OCI-LY1 (cell line): ENCODE results near the gene FAAP100.

ENCODE experiments used
- H2AFZ ChIP-seq: fragments of 200-600 bp; sonication (generic), shearing (Covaris generic); 2 replicates; pipeline ENCODE4 v1.6.0; 2014; ENCODE audit warnings: antibody characterized with exemption, mild to moderate bottlenecking, low read length
- H3F3A ChIP-seq: fragments of 200-600 bp; sonication (generic), shearing (Covaris generic); 2 replicates; pipeline ENCODE4 v1.6.0; 2014; ENCODE audit warnings: mild to moderate bottlenecking, antibody characterized with exemption, low read length, moderate library complexity; ENCODE audit not compliant: insufficient read depth
- H3K27ac ChIP-seq: fragments of 200-600 bp; sonication (generic); 2 replicates; pipeline ENCODE4 v1.5.1; 2014; ENCODE audit warnings: low read length, mixed run types, mild to moderate bottlenecking, low read depth; ENCODE audit not compliant: poor library complexity, severe bottlenecking
- H3K27me3 ChIP-seq: fragments of 200-600 bp; sonication (generic); 2 replicates; pipeline ENCODE4 v1.6.0; 2014; ENCODE audit warnings: antibody characterized with exemption, mild to moderate bottlenecking, low read length, moderate library complexity; ENCODE audit not compliant: insufficient read depth
- H3K36me3 ChIP-seq: fragments of 200-600 bp; sonication (generic); 2 replicates; pipeline ENCODE4 v1.6.1; 2014; ENCODE audit warnings: mild to moderate bottlenecking, antibody characterized with exemption, low read length, moderate library complexity, mixed read lengths; ENCODE audit not compliant: insufficient read depth
- H3K4me1 ChIP-seq: fragments of 200-600 bp; sonication (generic); 2 replicates; pipeline ENCODE4 v1.5.1; 2014; ENCODE audit warnings: mild to moderate bottlenecking, low read length, moderate library complexity; ENCODE audit not compliant: insufficient read depth, severe bottlenecking
- H3K4me2 ChIP-seq: fragments of 200-600 bp; sonication (generic), shearing (Covaris generic); 2 replicates; pipeline ENCODE4 v1.6.1; 2014; ENCODE audit warnings: low read length
- H3K4me3 ChIP-seq: fragments of 200-600 bp; sonication (generic); 2 replicates; pipeline ENCODE4 v1.5.1; 2014; ENCODE audit warnings: low read length, low read depth, mild to moderate bottlenecking, mixed read lengths; ENCODE audit not compliant: poor library complexity, severe bottlenecking
- H3K79me2 ChIP-seq: fragments of 200-600 bp; shearing (Covaris generic); 2 replicates; pipeline ENCODE4 v1.6.1; 2016; ENCODE audit warnings: mixed run types, low read length, mixed read lengths; ENCODE audit not compliant: insufficient read depth
- H3K9ac ChIP-seq: fragments of 200-600 bp; sonication (generic), shearing (Covaris generic); 2 replicates; pipeline ENCODE4 v1.6.1; 2014; ENCODE audit warnings: mild to moderate bottlenecking, low read length, mixed read lengths
- H3K9me2 ChIP-seq: fragments of 200-600 bp; sonication (generic), shearing (Covaris generic); 2 replicates; pipeline ENCODE4 v1.6.1; 2014; ENCODE audit warnings: low read depth, mild to moderate bottlenecking, low read length, mixed read lengths
- H3K9me3 ChIP-seq: fragments of 200-600 bp; shearing (Covaris generic); 2 replicates; pipeline ENCODE4 v1.6.1; 2014; ENCODE audit warnings: low read length, mixed read lengths
- H4K20me1 ChIP-seq: fragments of 200-600 bp; sonication (generic), shearing (Covaris generic); 2 replicates; pipeline ENCODE4 v1.6.0; 2016; ENCODE audit warnings: mild to moderate bottlenecking, low read length; ENCODE audit not compliant: insufficient read depth
- EZH2 ChIP-seq: fragments of 200-600 bp; sonication (generic), shearing (Covaris generic); IDR thresholded peaks from 2 replicates; pipeline ENCODE4 v1.8.0; 2017; ENCODE audit warnings: borderline replicate concordance, mixed run types, mild to moderate bottlenecking, antibody characterized with exemption, low read length, moderate library complexity, mixed read lengths
- TF ChIP-seq, protein P1 (sequence below): fragments of 200-600 bp; sonication (generic), shearing (Covaris generic); IDR thresholded peaks from 2 replicates; pipeline ENCODE4 v1.5.1; 2017; ENCODE audit warnings: mild to moderate bottlenecking, antibody characterized with exemption, low read length, moderate library complexity, mixed read lengths

FAAP100 gene

GRCh38 chr17:81566461-81567126, 14.4 kb upstream of the FAAP100 start:
- Histone ChIP-seq H3K9ac (no peak overlapping the region), H3K9me2 (no peaks in the 10 kb centered on the region)

DNA sequence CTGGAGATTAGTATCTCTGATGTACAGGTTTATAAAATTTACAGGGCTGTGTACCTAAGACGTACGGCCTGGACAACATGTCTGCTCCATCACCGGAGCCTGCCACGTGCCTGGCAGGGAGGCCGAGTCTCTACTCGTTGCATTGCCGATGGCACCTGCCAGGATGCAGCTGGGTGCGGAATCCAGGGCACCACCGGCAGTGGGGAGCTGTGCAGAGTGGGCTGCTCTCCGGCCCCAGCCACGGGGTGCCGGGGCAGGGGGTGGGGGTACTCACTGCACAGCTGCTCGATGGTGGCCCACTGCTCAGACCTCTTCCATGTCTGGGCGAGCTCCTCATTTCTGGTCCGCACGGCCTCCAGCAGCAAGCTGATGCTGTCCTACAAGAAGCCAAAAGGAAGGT, 13.1 kb upstream of the FAAP100 start:
- Histone ChIP-seq H3K27ac (no peak overlapping the region), H3K4me2 (no peak overlapping the region), H2AFZ (no peak overlapping the region), H3K9me2 (no peaks in the 10 kb centered on the region), H4K20me1 (no peaks in the 10 kb centered on the region), H3K27me3 (no peaks in the 10 kb centered on the region), H3K4me1 (no peaks in the 10 kb centered on the region), H3F3A (no peaks in the 10 kb centered on the region), H3K4me3 (no peak overlapping the region), H3K36me3 (peaks cover 97% of the 10 kb centered on the region), H3K79me2 (no peaks in the 10 kb centered on the region), H3K9me3 (no peaks in the 10 kb centered on the region), H3K9ac (no peak overlapping the region)
- TF ChIP-seq EZH2: no peak
- TF ChIP-seq, protein P1, sequence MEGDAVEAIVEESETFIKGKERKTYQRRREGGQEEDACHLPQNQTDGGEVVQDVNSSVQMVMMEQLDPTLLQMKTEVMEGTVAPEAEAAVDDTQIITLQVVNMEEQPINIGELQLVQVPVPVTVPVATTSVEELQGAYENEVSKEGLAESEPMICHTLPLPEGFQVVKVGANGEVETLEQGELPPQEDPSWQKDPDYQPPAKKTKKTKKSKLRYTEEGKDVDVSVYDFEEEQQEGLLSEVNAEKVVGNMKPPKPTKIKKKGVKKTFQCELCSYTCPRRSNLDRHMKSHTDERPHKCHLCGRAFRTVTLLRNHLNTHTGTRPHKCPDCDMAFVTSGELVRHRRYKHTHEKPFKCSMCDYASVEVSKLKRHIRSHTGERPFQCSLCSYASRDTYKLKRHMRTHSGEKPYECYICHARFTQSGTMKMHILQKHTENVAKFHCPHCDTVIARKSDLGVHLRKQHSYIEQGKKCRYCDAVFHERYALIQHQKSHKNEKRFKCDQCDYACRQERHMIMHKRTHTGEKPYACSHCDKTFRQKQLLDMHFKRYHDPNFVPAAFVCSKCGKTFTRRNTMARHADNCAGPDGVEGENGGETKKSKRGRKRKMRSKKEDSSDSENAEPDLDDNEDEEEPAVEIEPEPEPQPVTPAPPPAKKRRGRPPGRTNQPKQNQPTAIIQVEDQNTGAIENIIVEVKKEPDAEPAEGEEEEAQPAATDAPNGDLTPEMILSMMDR: no peak

More at GRCh38 chr17:81566461-81567126, 14.4 kb upstream of the FAAP100 start:
- H3K27ac ChIP-seq: peak overlapping the region; percentile 33
- H3K79me2 ChIP-seq: no peaks in the 10 kb centered on the region
- no peaks in the 10 kb centered on the region for H4K20me1 ChIP-seq
- no peaks in the 10 kb centered on the region for H3K4me1 ChIP-seq
- no peaks in the 10 kb centered on the region for H3F3A ChIP-seq
- H3K4me2 ChIP-seq: no peak overlapping the region
- H3K9me3 ChIP-seq: no peaks in the 10 kb centered on the region
- H2AFZ ChIP-seq: no peak overlapping the region
- peaks cover 97% of the 10 kb centered on the region for H3K36me3 ChIP-seq
- no peak for TF ChIP-seq EZH2
- TF ChIP-seq, protein P1: no peak
- H3K27me3 ChIP-seq: no peaks in the 10 kb centered on the region
- H3K4me3 ChIP-seq: no peak overlapping the region

GRCh38 chr17:81564778-81565177, 12.6 kb upstream of the FAAP100 start:
- no peaks in the 10 kb centered on the region for H3K4me1 ChIP-seq
- peaks cover 96% of the 10 kb centered on the region for H3K36me3 ChIP-seq
- H3K27me3 ChIP-seq: no peaks in the 10 kb centered on the region
- H3K4me3 ChIP-seq: no peak overlapping the region
- H3K9me3 ChIP-seq: no peaks in the 10 kb centered on the region
- H3K4me2 ChIP-seq: no peak overlapping the region
- no peak overlapping the region for H3K27ac ChIP-seq
- no peak for TF ChIP-seq EZH2
- TF ChIP-seq, protein P1: no peak
- H3K9ac ChIP-seq: no peak overlapping the region
- no peaks in the 10 kb centered on the region for H3F3A ChIP-seq
- no peaks in the 10 kb centered on the region for H3K9me2 ChIP-seq
- no peak overlapping the region for H2AFZ ChIP-seq
- no peaks in the 10 kb centered on the region for H3K79me2 ChIP-seq
- no peaks in the 10 kb centered on the region for H4K20me1 ChIP-seq
